Endodermal cell (in vitro differentiated cells): Measurements from ENCODE around the gene FAM151B. TPM values are rescaled to one million over a fixed set of nuclear protein-coding genes. Genes with fewer than 3 reads are reported as not detected.

Source experiments
- DNase-seq: peaks from one replicate; pipeline ENCODE4 v3.0.0-alpha.2; 2017
- H3K27ac ChIP-seq: 2 replicates; pipeline ENCODE4 v1.5.1; 2013; ENCODE audit warnings: mild to moderate bottlenecking, low read depth, low read length, moderate library complexity
- H3K27me3 ChIP-seq: 2 replicates; pipeline ENCODE4 v1.6.1; 2013; ENCODE audit warnings: mild to moderate bottlenecking, low read length, moderate library complexity; ENCODE audit not compliant: insufficient read depth, control insufficient read depth, poor library complexity, severe bottlenecking
- H3K36me3 ChIP-seq: 2 replicates; pipeline ENCODE4 v1.7.0; 2013; ENCODE audit warnings: mild to moderate bottlenecking, low read length, moderate library complexity; ENCODE audit not compliant: control insufficient read depth, insufficient read depth
- H3K4me1 ChIP-seq: one replicate; pipeline ENCODE4 v1.7.0; 2013; ENCODE audit warnings: low read length; ENCODE audit not compliant: control insufficient read depth, insufficient read depth
- H3K4me3 ChIP-seq: 2 replicates; pipeline ENCODE4 v1.5.1; 2013; ENCODE audit warnings: mild to moderate bottlenecking, low read length, moderate library complexity
- H3K9ac ChIP-seq: 2 replicates; pipeline ENCODE4 v1.6.1; 2013; ENCODE audit warnings: mild to moderate bottlenecking, low read length, moderate library complexity; ENCODE audit not compliant: poor library complexity, severe bottlenecking; ENCODE audit errors: extremely low read depth
- H3K9me3 ChIP-seq: 2 replicates; pipeline ENCODE4 v1.6.1; 2013; ENCODE audit warnings: mild to moderate bottlenecking, low read length, moderate library complexity; ENCODE audit not compliant: control insufficient read depth
- H3K27ac Mint-ChIP-seq: 2 replicates; pipeline ENCODE4 v1.8.0; 2020; ENCODE audit warnings: mixed read lengths
- H3K27me3 Mint-ChIP-seq: 2 replicates; pipeline ENCODE4 v1.8.0; 2021; ENCODE audit warnings: mild to moderate bottlenecking, mixed read lengths; ENCODE audit not compliant: insufficient read depth
- H3K36me3 Mint-ChIP-seq: 2 replicates; pipeline ENCODE4 v1.8.0; 2020; ENCODE audit warnings: low read depth, mixed read lengths
- H3K4me1 Mint-ChIP-seq: 2 replicates; pipeline ENCODE4 v1.8.0; 2020; ENCODE audit warnings: mixed read lengths
- H3K4me3 Mint-ChIP-seq: 2 replicates; pipeline ENCODE4 v1.8.0; 2020; ENCODE audit warnings: mild to moderate bottlenecking, moderate library complexity, mixed read lengths
- H3K9me3 Mint-ChIP-seq: 2 replicates; pipeline ENCODE4 v1.8.0; 2020; ENCODE audit warnings: mild to moderate bottlenecking, mixed read lengths
- CTCF ChIP-seq: fragments of 200-600 bp; sonication (generic); conservative IDR thresholded peaks from 2 replicates; pipeline ENCODE4 v1.5.0; 2021; ENCODE audit warnings: antibody characterized with exemption, mild to moderate bottlenecking
- WGBS, 2 experiments: methylation state at CpG; one replicate each; pipeline versions ENCODE4 v1.1.5 to v1.1.7; 2013; ENCODE audit warnings: missing lambda C conversion rate in 2 of 2, mixed read lengths in 1 of 2; ENCODE audit not compliant: insufficient coverage in 1 of 2, insufficient read length in 1 of 2; 5-methylcytosine and 5-hydroxymethylcytosine counted together
- total RNA-seq, 2 donors: library from RNA; stranded (reverse); fragmentation: NEBNext Ultra II Directional in 1 of 2; extraction: Animal tissue kit (Norgen Biotek cat#: 25700) in 1 of 2; gene quantifications; 2 replicates in 1 of 2; 3 replicates in 1 of 2; pipeline ENCODE4 v1.2.1, GENCODE V29; 2021

The FAM151B gene
- total RNA-seq, 2 donors from 2014 or later, result 1.2 to 1.5 TPM

DNA sequence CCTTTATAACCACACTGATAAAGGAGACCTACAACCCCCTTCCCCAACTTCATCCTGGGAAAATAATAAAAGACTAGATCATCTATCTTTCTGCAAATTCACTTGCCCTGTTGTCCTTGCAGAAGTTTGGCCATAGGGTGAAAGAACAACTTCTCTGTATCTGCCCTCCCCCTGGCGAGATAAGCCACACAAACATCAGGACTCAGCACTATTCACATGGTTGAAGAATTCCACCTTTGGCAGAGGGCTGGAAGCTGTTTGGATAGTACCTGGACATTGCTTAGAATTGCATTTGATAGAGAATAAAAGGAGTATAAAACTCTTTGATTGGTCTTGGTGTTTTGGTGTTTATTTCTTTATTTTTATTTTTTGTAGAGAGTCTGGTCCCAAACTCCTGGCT lies 16.9 kb downstream of the FAM151B start:
- Mint-ChIP-seq H3K4me3 (no peak overlapping the region), H3K4me1 (no peaks in the 10 kb centered on the region), H3K9me3 (no peaks in the 10 kb centered on the region), H3K36me3 (no peaks in the 10 kb centered on the region), H3K27me3 (no peaks in the 10 kb centered on the region), H3K27ac (no peak overlapping the region)
- TF ChIP-seq CTCF, result no peak
- Histone ChIP-seq H3K4me3 (no peak overlapping the region), H3K9ac (no peak overlapping the region), H3K27me3 (no peaks in the 10 kb centered on the region), H3K9me3 (no peaks in the 10 kb centered on the region), H3K36me3 (no peaks in the 10 kb centered on the region), H3K27ac (no peak overlapping the region), H3K4me1 (no peaks in the 10 kb centered on the region)
- DNase-seq, result no peak
- WGBS, 2 experiments, result 85% methylated on average over 1 of the region's 1 CpG; no CpG with 5 or more reads in 1 of the 2 experiments

- H3K27me3 ChIP-seq, result no peaks in the 10 kb centered on the region
- H3K27ac ChIP-seq, result no peak overlapping the region
- H3K27ac Mint-ChIP-seq, result no peak overlapping the region
- H3K4me1 Mint-ChIP-seq, result no peaks in the 10 kb centered on the region
- H3K9me3 Mint-ChIP-seq, result no peaks in the 10 kb centered on the region
- no peak for DNase-seq
- 68 to 89% methylated on average over 3 of the region's 3 CpGs for WGBS, 2 experiments
- no peak for TF ChIP-seq CTCF
- no peaks in the 10 kb centered on the region for H3K36me3 ChIP-seq
- no peak overlapping the region for H3K4me3 ChIP-seq
- no peaks in the 10 kb centered on the region for H3K9me3 ChIP-seq
- H3K4me1 ChIP-seq, result no peaks in the 10 kb centered on the region
- H3K4me3 Mint-ChIP-seq, result no peak overlapping the region
- H3K9ac ChIP-seq, result no peak overlapping the region
- H3K36me3 Mint-ChIP-seq, result no peaks in the 10 kb centered on the region
- H3K27me3 Mint-ChIP-seq, result no peaks in the 10 kb centered on the region
These were observed 19.8 kb downstream of the FAM151B start for GRCh38 chr5:80507663-80508062.

DNA sequence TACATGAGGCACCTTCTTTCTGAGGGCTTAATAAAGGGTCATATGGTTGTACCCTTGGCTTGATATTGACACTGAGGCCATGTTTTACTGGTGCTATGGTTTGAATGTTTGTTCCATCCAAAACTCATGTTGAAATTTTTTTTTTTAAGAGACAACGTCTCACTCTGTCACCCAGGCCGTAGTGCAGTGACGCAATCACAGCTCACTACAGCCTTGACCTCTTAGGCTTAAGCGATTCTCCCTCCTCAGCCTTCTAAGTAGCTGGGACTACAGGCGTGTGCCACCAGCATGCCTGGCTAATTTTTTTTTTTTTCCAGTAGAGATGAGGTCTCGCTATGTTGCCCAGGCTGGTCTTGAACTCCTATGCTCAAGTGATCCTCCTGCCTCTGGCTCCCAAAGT lies 20.9 kb downstream of the FAM151B start:
- no peak overlapping the region for H3K9ac ChIP-seq
- no peaks in the 10 kb centered on the region for H3K27me3 ChIP-seq
- Mint-ChIP-seq H3K9me3 (no peaks in the 10 kb centered on the region), H3K27ac (no peak overlapping the region), H3K4me1 (no peaks in the 10 kb centered on the region), H3K36me3 (no peaks in the 10 kb centered on the region), H3K4me3 (no peak overlapping the region), H3K27me3 (no peaks in the 10 kb centered on the region)
- H3K36me3 ChIP-seq, result no peaks in the 10 kb centered on the region
- no peak for DNase-seq
- H3K27ac ChIP-seq, result no peak overlapping the region
- no peak overlapping the region for H3K4me3 ChIP-seq
- 93 to 99% methylated on average over 5 to 6 of the region's 6 CpGs for WGBS, 2 experiments
- no peak for TF ChIP-seq CTCF
- H3K4me1 ChIP-seq, result no peaks in the 10 kb centered on the region
- H3K9me3 ChIP-seq, result no peaks in the 10 kb centered on the region
